ENCODE data around the gene ANKMY2.
"Not testable (repeated sequence)": the region's sequence is repeated elsewhere in the genome, so short reads cannot be mapped to it uniquely, and the experiment has no call there.

The ANKMY2 gene

GRCh38 chr7:16598015-16598414 is 47.5 kb downstream of the ANKMY2 start:
- no peak for TF ChIP-seq CTCF (IDR thresholded peaks at IDR 0.05; ENCODE audit: low read length)
- TF ChIP-seq EZH2 (IDR thresholded peaks at IDR 0.05; ENCODE audit: borderline replicate concordance, low read length) = no peak
- no peaks in the 10 kb centered on the region for H4K20me1 ChIP-seq (ENCODE audit: insufficient read depth, low read length)
- H3K27ac ChIP-seq (ENCODE audit: low read depth, low read length, poor library complexity, severe bottlenecking) = no peak overlapping the region
- H3K4me2 ChIP-seq (ENCODE audit: low read length) = no peak overlapping the region
- no peaks in the 10 kb centered on the region for H3K36me3 ChIP-seq (ENCODE audit: insufficient read depth, low read length)
- no peaks in the 10 kb centered on the region for H3K79me2 ChIP-seq (ENCODE audit: insufficient read depth, low read length)
- H3K27me3 ChIP-seq (ENCODE audit: insufficient read depth, low read length) = no peaks in the 10 kb centered on the region
- H3K9me3 ChIP-seq (ENCODE audit: low read length) = no peaks in the 10 kb centered on the region
- no peak overlapping the region for H3K4me3 ChIP-seq (ENCODE audit: low read depth, low read length, poor library complexity, severe bottlenecking)
- no peak overlapping the region for H3K9ac ChIP-seq (ENCODE audit: low read length)
- no peaks in the 10 kb centered on the region for H3K9me2 ChIP-seq (ENCODE audit: low read depth, low read length)
- H3F3A ChIP-seq (ENCODE audit: insufficient read depth, low read length) = no peaks in the 10 kb centered on the region
- H3K4me1 ChIP-seq (ENCODE audit: insufficient read depth, low read length, severe bottlenecking) = no peaks in the 10 kb centered on the region
- no peak overlapping the region for H2AFZ ChIP-seq (ENCODE audit: low read length)

GRCh38 chr7:16595596-16595995 is 50.0 kb downstream of the ANKMY2 start:
- H3K9ac ChIP-seq (ENCODE audit: low read length) = not testable (repeated sequence)

GRCh38 chr7:16594676-16595075 is 50.9 kb downstream of the ANKMY2 start:
- no peaks in the 10 kb centered on the region for H3K36me3 ChIP-seq (ENCODE audit: insufficient read depth, low read length)
- no peak overlapping the region for H2AFZ ChIP-seq (ENCODE audit: low read length)
- no peaks in the 10 kb centered on the region for H3K4me1 ChIP-seq (ENCODE audit: insufficient read depth, low read length, severe bottlenecking)
- no peaks in the 10 kb centered on the region for H4K20me1 ChIP-seq (ENCODE audit: insufficient read depth, low read length)
- H3K4me2 ChIP-seq (ENCODE audit: low read length) = no peak overlapping the region
- H3K4me3 ChIP-seq (ENCODE audit: low read depth, low read length, poor library complexity, severe bottlenecking) = no peak overlapping the region
- H3K9me3 ChIP-seq (ENCODE audit: low read length) = no peaks in the 10 kb centered on the region
- no peaks in the 10 kb centered on the region for H3K9me2 ChIP-seq (ENCODE audit: low read depth, low read length)
- H3K27me3 ChIP-seq (ENCODE audit: insufficient read depth, low read length) = no peaks in the 10 kb centered on the region
- TF ChIP-seq CTCF (IDR thresholded peaks at IDR 0.05; ENCODE audit: low read length) = no peak
- no peaks in the 10 kb centered on the region for H3K79me2 ChIP-seq (ENCODE audit: insufficient read depth, low read length)
- no peaks in the 10 kb centered on the region for H3F3A ChIP-seq (ENCODE audit: insufficient read depth, low read length)
- no peak overlapping the region for H3K27ac ChIP-seq (ENCODE audit: low read depth, low read length, poor library complexity, severe bottlenecking)
- no peak overlapping the region for H3K9ac ChIP-seq (ENCODE audit: low read length)

More at GRCh38 chr7:16595596-16595995, 50.0 kb downstream of the ANKMY2 start:
- H4K20me1 ChIP-seq (ENCODE audit: insufficient read depth, low read length); H3K4me1 ChIP-seq (ENCODE audit: insufficient read depth, low read length, severe bottlenecking); H3K4me2 ChIP-seq (ENCODE audit: low read length); H3F3A ChIP-seq (ENCODE audit: insufficient read depth, low read length); H3K4me3 ChIP-seq (ENCODE audit: low read depth, low read length, poor library complexity, severe bottlenecking); H3K36me3 ChIP-seq (ENCODE audit: insufficient read depth, low read length); H3K27me3 ChIP-seq (ENCODE audit: insufficient read depth, low read length); H3K9me3 ChIP-seq (ENCODE audit: low read length); H3K9me2 ChIP-seq (ENCODE audit: low read depth, low read length); H3K79me2 ChIP-seq (ENCODE audit: insufficient read depth, low read length); H2AFZ ChIP-seq (ENCODE audit: low read length); H3K27ac ChIP-seq (ENCODE audit: low read depth, low read length, poor library complexity, severe bottlenecking): not testable (repeated sequence)

GRCh38 chr7:16594061-16594460 is 51.5 kb downstream of the ANKMY2 start:
- Histone ChIP-seq H3K9me3 (ENCODE audit: low read length) (no peaks in the 10 kb centered on the region), H3K9ac (ENCODE audit: low read length) (no peak overlapping the region), H3K9me2 (ENCODE audit: low read depth, low read length) (no peaks in the 10 kb centered on the region), H3K36me3 (ENCODE audit: insufficient read depth, low read length) (no peaks in the 10 kb centered on the region), H3F3A (ENCODE audit: insufficient read depth, low read length) (no peaks in the 10 kb centered on the region), H3K4me1 (ENCODE audit: insufficient read depth, low read length, severe bottlenecking) (no peaks in the 10 kb centered on the region), H4K20me1 (ENCODE audit: insufficient read depth, low read length) (no peaks in the 10 kb centered on the region), H3K27ac (ENCODE audit: low read depth, low read length, poor library complexity, severe bottlenecking) (no peak overlapping the region), H3K4me3 (ENCODE audit: low read depth, low read length, poor library complexity, severe bottlenecking) (no peak overlapping the region), H2AFZ (ENCODE audit: low read length) (no peak overlapping the region), H3K79me2 (ENCODE audit: insufficient read depth, low read length) (no peaks in the 10 kb centered on the region), H3K4me2 (ENCODE audit: low read length) (no peak overlapping the region), H3K27me3 (ENCODE audit: insufficient read depth, low read length) (no peaks in the 10 kb centered on the region)
- no peak for TF ChIP-seq EZH2 (IDR thresholded peaks at IDR 0.05; ENCODE audit: borderline replicate concordance, low read length)
- no peak for TF ChIP-seq CTCF (IDR thresholded peaks at IDR 0.05; ENCODE audit: low read length)

All from OCI-LY1 (cell line).